ENCODE results near the gene FMNL2. TPM values are rescaled to one million over a fixed set of nuclear protein-coding genes. Genes with fewer than 3 reads are reported as not detected.
"Not testable (repeated sequence)": the region's sequence is repeated elsewhere in the genome, so short reads cannot be mapped to it uniquely, and the experiment has no call there.

FMNL2 gene
- total RNA-seq, 1 experiment from 2014 or later, result 16.3 TPM

GRCh38 chr2:152455738-152456137, 120.8 kb downstream of the FMNL2 start:
- DNase-seq (ENCODE audit: low spot score), result no peak
- in situ Hi-C loops (cut with HindIII; ENCODE audit: low sequenced_read_pairs), result no loop called here

- DNase-seq (ENCODE audit: low spot score), result no peak
- in situ Hi-C loops (cut with HindIII; ENCODE audit: low sequenced_read_pairs), result no loop called here
Measured at GRCh38 chr2:152456262-152456661, 121.3 kb downstream of the FMNL2 start.

- in situ Hi-C loops (cut with HindIII; ENCODE audit: low sequenced_read_pairs), result no loop called here
- no peak for DNase-seq (ENCODE audit: low spot score)
Measured at GRCh38 chr2:152458441-152458940, 123.5 kb downstream of the FMNL2 start.

GRCh38 chr2:152459091-152459490, 124.1 kb downstream of the FMNL2 start:
- DNase-seq (ENCODE audit: low spot score), result no peak
- in situ Hi-C loops (cut with HindIII; ENCODE audit: low sequenced_read_pairs), result no loop called here

- DNase-seq (ENCODE audit: low spot score), result peak; percentile 22
- in situ Hi-C loops (cut with HindIII; ENCODE audit: low sequenced_read_pairs), result no loop called here
Measured at GRCh38 chr2:152460567-152460966, 125.6 kb downstream of the FMNL2 start.

- in situ Hi-C loops (cut with HindIII; ENCODE audit: low sequenced_read_pairs), result no loop called here
- no peak for DNase-seq (ENCODE audit: low spot score)
Measured at GRCh38 chr2:152462120-152462519, 127.1 kb downstream of the FMNL2 start.

- no peak for DNase-seq (ENCODE audit: low spot score)
- in situ Hi-C loops (cut with HindIII; ENCODE audit: low sequenced_read_pairs), result no loop called here
Measured at GRCh38 chr2:152462779-152463178, 127.8 kb downstream of the FMNL2 start.

- peak; percentile 76 for DNase-seq (ENCODE audit: low spot score)
- in situ Hi-C loops (cut with HindIII; ENCODE audit: low sequenced_read_pairs), result no loop called here
Measured at GRCh38 chr2:152464851-152465470, 130.0 kb downstream of the FMNL2 start.

- DNase-seq (ENCODE audit: low spot score), result peak; percentile 83
- in situ Hi-C loops (cut with HindIII; ENCODE audit: low sequenced_read_pairs), result no loop called here
Measured at GRCh38 chr2:152465541-152465940, 130.6 kb downstream of the FMNL2 start.

GRCh38 chr2:152466041-152466440, 131.1 kb downstream of the FMNL2 start:
- in situ Hi-C loops (cut with HindIII; ENCODE audit: low sequenced_read_pairs), result no loop called here
- no peak for DNase-seq (ENCODE audit: low spot score)

- in situ Hi-C loops (cut with HindIII; ENCODE audit: low sequenced_read_pairs), result no loop called here
- DNase-seq (ENCODE audit: low spot score), result peak; percentile 72
Measured at GRCh38 chr2:152466980-152467676, 132.2 kb downstream of the FMNL2 start.

GRCh38 chr2:152467677-152468410, 132.9 kb downstream of the FMNL2 start:
- in situ Hi-C loops (cut with HindIII; ENCODE audit: low sequenced_read_pairs), result no loop called here
- peak; percentile 68 for DNase-seq (ENCODE audit: low spot score)

GRCh38 chr2:152468899-152469692, 134.1 kb downstream of the FMNL2 start:
- in situ Hi-C loops (cut with HindIII; ENCODE audit: low sequenced_read_pairs), result no loop called here
- peak; percentile 63 for DNase-seq (ENCODE audit: low spot score)

GRCh38 chr2:152470861-152471854, 136.2 kb downstream of the FMNL2 start:
- in situ Hi-C loops (cut with HindIII; ENCODE audit: low sequenced_read_pairs), result no loop called here
- DNase-seq (ENCODE audit: low spot score), result no peak

- DNase-seq (ENCODE audit: low spot score), result no peak
- in situ Hi-C loops (cut with HindIII; ENCODE audit: low sequenced_read_pairs), result no loop called here
Measured at GRCh38 chr2:152472481-152472887, 137.5 kb downstream of the FMNL2 start.

GRCh38 chr2:152473151-152473857, 138.3 kb downstream of the FMNL2 start:
- in situ Hi-C loops (cut with HindIII; ENCODE audit: low sequenced_read_pairs), result no loop called here
- DNase-seq (ENCODE audit: low spot score), result no peak

- in situ Hi-C loops (cut with HindIII; ENCODE audit: low sequenced_read_pairs); DNase-seq (ENCODE audit: low spot score): not testable (repeated sequence)
Measured at GRCh38 chr2:152474523-152474922, 139.5 kb downstream of the FMNL2 start.

GRCh38 chr2:152475982-152476381, 141.0 kb downstream of the FMNL2 start:
- in situ Hi-C loops (cut with HindIII; ENCODE audit: low sequenced_read_pairs), result no loop called here
- DNase-seq (ENCODE audit: low spot score), result no peak
